Smooth muscle cell (in vitro differentiated cells): ENCODE measurements around the gene NOTUM. TPM values are rescaled to one million over a fixed set of nuclear protein-coding genes. Genes with fewer than 3 reads are reported as not detected.
"Not testable (repeated sequence)": the region's sequence is repeated elsewhere in the genome, so short reads cannot be mapped to it uniquely, and the experiment has no call there.

Experiments used
- DNase-seq: peaks from one replicate; lab custom pipeline; 2025; ENCODE audit not compliant: unreplicated experiment; lab: John Stamatoyannopoulos, UW
- H2AFZ ChIP-seq: fragments of 200-600 bp; sonication (generic); 2 replicates; pipeline ENCODE4 v1.6.0; 2016; ENCODE audit warnings: antibody characterized with exemption, low read depth, mild to moderate bottlenecking
- H3F3A ChIP-seq: fragments of 200-600 bp; sonication (generic); 2 replicates; pipeline ENCODE4 v1.6.0; 2017; ENCODE audit warnings: antibody characterized with exemption, low read depth
- H3K27ac ChIP-seq: fragments of 200-600 bp; sonication (generic); 2 replicates; pipeline ENCODE4 v1.5.1; 2016; ENCODE audit warnings: low read depth, mild to moderate bottlenecking
- H3K27me3 ChIP-seq: fragments of 200-600 bp; sonication (generic); 2 replicates; pipeline ENCODE4 v1.6.1; 2016; ENCODE audit warnings: low read depth, mild to moderate bottlenecking
- H3K36me3 ChIP-seq: fragments of 200-600 bp; sonication (generic); 2 replicates; pipeline ENCODE4 v1.5.1; 2016; ENCODE audit warnings: low read depth
- H3K4me1 ChIP-seq: fragments of 200-600 bp; sonication (generic); 2 replicates; pipeline ENCODE4 v1.5.1; 2016; ENCODE audit warnings: low read depth
- H3K4me2 ChIP-seq: fragments of 200-600 bp; sonication (generic); 2 replicates; pipeline ENCODE4 v1.6.0; 2016; ENCODE audit warnings: mild to moderate bottlenecking
- H3K4me3 ChIP-seq: fragments of 200-600 bp; sonication (generic); 2 replicates; pipeline ENCODE4 v1.5.1; 2016; ENCODE audit warnings: mild to moderate bottlenecking
- H3K79me2 ChIP-seq: fragments of 200-600 bp; sonication (generic); 2 replicates; pipeline ENCODE4 v1.6.0; 2016; ENCODE audit warnings: low read depth, mild to moderate bottlenecking
- H3K9ac ChIP-seq: fragments of 200-600 bp; sonication (generic); 2 replicates; pipeline ENCODE4 v1.6.0; 2016; ENCODE audit warnings: low read depth
- H3K9me3 ChIP-seq: fragments of 200-600 bp; sonication (generic); replicated peaks from 2 replicates; pipeline ENCODE4 v1.5.1; 2016; ENCODE audit warnings: low read depth
- H4K20me1 ChIP-seq: fragments of 200-600 bp; sonication (generic); 2 replicates; pipeline ENCODE4 v1.6.0; 2016; ENCODE audit warnings: low read depth
- WGBS: methylation state at CpG from one replicate; pipeline ENCODE4 v1.1.7; 2016; ENCODE audit warnings: low lambda C conversion rate; 5-methylcytosine and 5-hydroxymethylcytosine counted together
- polyA plus RNA-seq: library from polyadenylated mRNA; unstranded; fragments of >200 nt; fragmentation: Nextera tagmentation; extraction: Ambion mirVana; gene quantifications from 2 replicates; pipeline ENCODE4 v1.2.1, GENCODE V29; 2016
- total RNA-seq: library from RNA; depleted of rRNA; stranded (reverse); fragments of >200 nt; gene quantifications from 2 replicates; pipeline ENCODE4 v1.2.3, GENCODE V29; 2014
- TF ChIP-seq, protein P1 (sequence below): fragments of 200-600 bp; sonication (generic); IDR thresholded peaks from 2 replicates; pipeline ENCODE4 v1.5.1; 2017; ENCODE audit warnings: borderline replicate concordance, mild to moderate bottlenecking, antibody characterized with exemption; ENCODE audit not compliant: insufficient read depth, poor library complexity, severe bottlenecking

NOTUM gene
- total and polyA plus RNA-seq, 2 experiments from 2014 or later = 0.90 to 2.9 TPM

DNA sequence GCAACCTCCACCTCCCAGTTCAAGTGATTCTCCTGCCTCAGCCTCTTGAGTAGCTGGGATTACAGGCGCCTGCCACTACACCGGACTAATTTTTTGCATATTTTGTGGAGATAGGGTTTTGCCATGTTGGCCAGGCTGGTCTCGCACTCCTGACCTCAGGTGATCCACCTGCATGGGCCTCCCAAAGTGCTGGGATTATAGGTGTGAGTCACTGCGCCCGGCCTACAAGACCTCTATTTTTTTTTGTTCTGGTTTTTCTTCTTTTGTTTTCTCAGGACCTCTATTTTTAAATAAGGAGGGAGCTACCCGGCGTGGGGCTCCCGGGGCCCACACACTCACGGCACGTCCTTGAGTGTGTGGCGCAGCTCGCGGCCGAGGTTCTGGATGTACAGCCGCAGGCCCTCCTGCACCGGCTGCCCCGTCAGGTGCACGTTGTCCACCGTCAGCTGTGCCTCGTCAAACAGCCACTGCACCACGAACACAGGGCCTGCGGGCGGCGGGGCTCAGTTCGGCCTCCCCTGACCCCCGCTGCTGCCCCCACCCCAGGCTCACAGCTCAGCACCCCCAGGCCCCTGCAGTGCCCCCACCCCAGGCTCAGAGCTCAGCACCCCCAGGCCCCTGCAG, 5.8 kb downstream of the NOTUM start:
- Histone ChIP-seq H2AFZ (no peak overlapping the region), H3K27me3 (peaks cover 17% of the 10 kb centered on the region), H4K20me1 (no peaks in the 10 kb centered on the region), H3K4me1 (no peaks in the 10 kb centered on the region), H3F3A (no peaks in the 10 kb centered on the region), H3K27ac (no peak overlapping the region), H3K9me3 (no peaks in the 10 kb centered on the region), H3K4me3 (no peak overlapping the region), H3K4me2 (no peak overlapping the region), H3K36me3 (no peaks in the 10 kb centered on the region), H3K9ac (no peak overlapping the region), H3K79me2 (no peaks in the 10 kb centered on the region)
- DNase-seq = no peak
- 90% methylated on average over 25 of the region's 26 CpGs for WGBS
- TF ChIP-seq, protein P1, sequence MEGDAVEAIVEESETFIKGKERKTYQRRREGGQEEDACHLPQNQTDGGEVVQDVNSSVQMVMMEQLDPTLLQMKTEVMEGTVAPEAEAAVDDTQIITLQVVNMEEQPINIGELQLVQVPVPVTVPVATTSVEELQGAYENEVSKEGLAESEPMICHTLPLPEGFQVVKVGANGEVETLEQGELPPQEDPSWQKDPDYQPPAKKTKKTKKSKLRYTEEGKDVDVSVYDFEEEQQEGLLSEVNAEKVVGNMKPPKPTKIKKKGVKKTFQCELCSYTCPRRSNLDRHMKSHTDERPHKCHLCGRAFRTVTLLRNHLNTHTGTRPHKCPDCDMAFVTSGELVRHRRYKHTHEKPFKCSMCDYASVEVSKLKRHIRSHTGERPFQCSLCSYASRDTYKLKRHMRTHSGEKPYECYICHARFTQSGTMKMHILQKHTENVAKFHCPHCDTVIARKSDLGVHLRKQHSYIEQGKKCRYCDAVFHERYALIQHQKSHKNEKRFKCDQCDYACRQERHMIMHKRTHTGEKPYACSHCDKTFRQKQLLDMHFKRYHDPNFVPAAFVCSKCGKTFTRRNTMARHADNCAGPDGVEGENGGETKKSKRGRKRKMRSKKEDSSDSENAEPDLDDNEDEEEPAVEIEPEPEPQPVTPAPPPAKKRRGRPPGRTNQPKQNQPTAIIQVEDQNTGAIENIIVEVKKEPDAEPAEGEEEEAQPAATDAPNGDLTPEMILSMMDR = no peak

DNA sequence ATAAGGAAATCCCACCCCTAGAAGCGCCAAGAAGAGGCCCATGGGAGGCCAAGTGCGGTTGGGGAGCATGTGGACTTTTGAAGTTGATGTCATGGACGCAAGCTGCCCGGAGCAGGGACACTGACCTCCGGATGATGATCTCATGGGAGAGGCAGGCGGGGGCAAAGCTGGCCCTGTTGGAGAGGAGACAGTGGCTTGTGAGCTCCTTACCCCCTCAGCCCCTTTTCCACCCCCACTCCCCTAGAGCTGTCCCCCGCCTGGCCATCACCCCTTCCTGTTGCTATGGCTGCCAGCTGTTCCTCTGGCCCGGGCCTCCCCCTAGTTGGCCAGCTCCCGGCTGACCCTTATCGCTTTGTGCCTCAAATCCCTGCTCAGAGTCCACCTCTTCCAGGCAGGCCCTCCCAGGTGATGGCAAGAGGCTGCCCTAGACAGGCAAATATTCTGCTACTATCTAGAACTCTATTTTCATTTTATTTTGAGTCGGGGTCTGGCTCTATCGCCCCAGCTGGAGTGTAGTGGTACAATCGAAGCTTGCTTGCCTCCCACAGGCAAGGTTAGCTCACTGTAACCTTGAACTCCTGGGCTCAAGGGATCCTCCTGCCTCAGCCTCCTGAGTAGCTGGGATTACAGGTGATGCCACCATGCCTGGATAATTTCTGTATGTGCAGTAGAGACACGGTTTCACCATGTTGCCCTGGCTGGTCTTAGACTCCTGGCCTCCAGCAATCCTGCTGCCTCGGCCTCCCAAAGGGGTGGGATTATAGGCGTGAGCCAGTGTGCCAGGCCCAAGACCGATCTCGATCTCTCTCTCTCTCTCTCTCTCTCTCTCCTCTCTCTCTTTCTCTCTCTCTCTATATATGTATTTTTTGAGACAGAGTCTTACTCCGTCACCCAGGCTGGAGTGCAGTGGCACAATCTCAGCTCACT, 6.6 kb downstream of the NOTUM start:
- Histone ChIP-seq H4K20me1 (no peaks in the 10 kb centered on the region), H3F3A (no peaks in the 10 kb centered on the region), H3K79me2 (no peaks in the 10 kb centered on the region), H2AFZ (no peak overlapping the region), H3K9ac (no peak overlapping the region), H3K36me3 (no peaks in the 10 kb centered on the region), H3K27me3 (peaks cover 12% of the 10 kb centered on the region), H3K4me3 (no peak overlapping the region), H3K4me1 (no peaks in the 10 kb centered on the region), H3K4me2 (no peak overlapping the region), H3K27ac (no peak overlapping the region), H3K9me3 (no peaks in the 10 kb centered on the region)
- no peak for DNase-seq
- 92% methylated on average over 19 of the region's 19 CpGs for WGBS
- TF ChIP-seq, protein P1 = no peak

DNA sequence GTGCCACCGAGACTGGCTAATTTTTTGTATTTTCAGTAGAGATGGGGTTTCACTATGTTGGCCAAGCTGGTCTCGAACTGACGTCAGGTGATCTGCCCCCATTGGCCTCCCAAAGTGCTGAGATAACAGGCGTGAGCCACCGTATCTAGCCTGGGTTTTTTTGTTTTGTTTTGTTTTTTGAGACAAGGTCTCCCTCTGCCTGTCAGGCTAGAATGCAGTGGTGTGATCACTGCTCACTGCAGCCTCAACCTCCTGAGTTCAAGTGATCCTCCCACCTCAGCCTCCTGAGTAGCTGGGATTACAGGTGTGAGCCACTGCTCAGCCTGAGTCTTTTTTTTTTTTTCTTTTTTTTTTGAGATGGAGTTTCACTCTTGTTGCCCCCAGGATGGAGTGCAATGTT, 7.5 kb downstream of the NOTUM start:
- H2AFZ ChIP-seq, DNase-seq, H3K4me1 ChIP-seq, H3K36me3 ChIP-seq, H3F3A ChIP-seq, H3K27ac ChIP-seq, H3K27me3 ChIP-seq, H3K9me3 ChIP-seq, H3K9ac ChIP-seq, H4K20me1 ChIP-seq, H3K4me2 ChIP-seq, H3K4me3 ChIP-seq, H3K79me2 ChIP-seq: not testable (repeated sequence)
- WGBS = 75% methylated on average over 5 of the region's 5 CpGs

DNA sequence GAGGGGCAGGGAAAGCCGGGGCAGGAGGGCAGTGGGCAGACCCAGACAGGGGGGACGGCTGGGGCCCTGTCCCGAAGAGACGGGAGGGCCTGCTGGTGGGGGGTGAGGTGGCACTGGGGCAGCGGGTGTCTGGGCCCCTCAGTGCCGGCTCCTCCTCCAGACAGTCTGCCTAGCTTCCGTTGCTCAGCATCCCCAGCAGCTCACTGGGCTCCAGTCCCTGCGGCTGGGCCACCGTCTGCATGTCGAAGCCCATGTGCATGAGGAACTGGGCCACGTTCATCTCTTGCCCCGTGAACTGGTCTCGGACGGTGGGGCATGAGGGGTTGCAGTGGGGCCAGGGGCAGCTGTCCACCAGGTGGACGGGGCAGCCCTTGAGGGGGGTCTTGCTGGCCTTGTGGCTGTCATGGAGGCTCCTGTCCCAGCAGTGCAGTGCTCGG, 8.2 kb downstream of the NOTUM start:
- H3F3A ChIP-seq = no peaks in the 10 kb centered on the region
- DNase-seq = no peak
- TF ChIP-seq, protein P1 = no peak
- H3K27ac ChIP-seq = no peak overlapping the region
- H3K27me3 ChIP-seq = no peaks in the 10 kb centered on the region
- no peak overlapping the region for H2AFZ ChIP-seq
- WGBS = 82% methylated on average over 3 of the region's 16 CpGs
- H4K20me1 ChIP-seq = no peaks in the 10 kb centered on the region
- H3K79me2 ChIP-seq = no peaks in the 10 kb centered on the region
- H3K4me3 ChIP-seq = no peak overlapping the region
- no peak overlapping the region for H3K4me2 ChIP-seq
- H3K4me1 ChIP-seq = no peaks in the 10 kb centered on the region
- H3K9me3 ChIP-seq = no peaks in the 10 kb centered on the region
- no peak overlapping the region for H3K9ac ChIP-seq
- H3K36me3 ChIP-seq = no peaks in the 10 kb centered on the region
